Stimulated activated CD8-positive, alpha-beta memory T cell treated with anti-CD3 and anti-CD28 coated beads, Interleukin-12 subunit alpha, Interleukin-12 subunit beta, amount 100 ng/mL, for 1 hour (primary cell): ENCODE measurements around the gene FGFR1OP2.

Source experiments
- DNase-seq: peaks from one replicate; pipeline ENCODE4 v3.0.0-alpha.2; 2020; ENCODE audit warnings: low read depth

Gene FGFR1OP2

DNA sequence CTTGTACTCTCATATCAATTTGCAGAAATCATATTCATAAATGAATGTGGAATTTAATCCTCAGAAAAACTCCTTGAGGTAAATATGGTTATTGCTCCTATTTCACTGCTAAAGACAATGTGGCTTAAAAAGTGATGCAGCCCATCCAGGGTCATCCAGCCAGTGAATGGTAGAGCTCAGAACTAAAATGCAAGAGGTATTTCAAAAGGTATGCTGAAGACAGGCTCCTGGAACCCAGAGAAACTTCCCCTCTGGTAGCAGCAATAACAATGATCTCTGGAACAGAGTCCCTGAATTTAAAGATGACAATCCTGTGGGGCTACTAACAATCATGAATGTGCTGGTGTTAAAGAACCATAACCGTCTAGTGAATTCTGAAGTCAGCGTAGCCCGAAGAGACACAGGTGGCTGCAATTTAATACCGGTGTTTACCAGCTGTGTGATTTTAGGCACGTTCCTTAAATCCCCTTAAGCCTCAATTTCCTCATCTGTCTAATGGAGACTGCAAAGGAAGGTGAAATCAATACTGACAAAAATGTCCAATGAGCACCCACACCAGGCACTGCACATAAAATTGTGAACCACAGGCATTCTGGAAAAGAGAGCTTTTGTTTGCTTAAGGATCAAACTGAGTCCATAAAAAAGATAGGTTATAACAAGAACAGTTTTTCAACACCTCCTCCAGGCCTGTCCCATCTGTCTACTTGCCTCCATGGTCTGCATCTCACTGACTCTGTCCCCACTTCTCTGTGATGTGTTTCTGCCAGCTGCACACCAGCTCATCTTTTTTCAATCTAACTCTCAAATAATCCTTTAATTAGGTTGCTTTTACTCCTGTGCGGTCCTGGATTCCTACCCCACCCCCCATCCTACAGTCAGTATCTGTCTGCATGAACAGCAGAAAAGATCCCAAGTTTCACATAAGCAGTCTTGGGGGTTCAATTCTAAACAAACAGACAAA, 65.4 kb downstream of the FGFR1OP2 start:
- DNase-seq = no peak

DNA sequence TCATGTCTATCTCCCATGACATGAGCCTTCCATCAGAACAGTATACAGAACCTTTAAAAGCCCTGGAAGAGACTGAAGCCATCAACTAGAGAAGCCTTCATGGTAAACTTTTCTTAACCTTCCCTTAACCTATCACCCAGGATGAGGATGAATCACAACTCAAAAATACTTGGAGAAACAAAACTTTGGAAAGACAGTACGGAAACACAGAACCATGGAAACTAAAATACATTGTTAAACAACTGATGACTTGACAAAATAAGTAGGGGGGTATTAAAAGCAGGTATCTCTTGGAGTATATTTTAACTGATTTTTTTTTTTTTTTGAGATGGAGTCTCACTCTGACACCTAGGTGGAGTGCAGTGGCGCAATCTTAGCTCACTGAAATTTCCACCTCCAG, 67.2 kb downstream of the FGFR1OP2 start:
- DNase-seq = no peak

DNA sequence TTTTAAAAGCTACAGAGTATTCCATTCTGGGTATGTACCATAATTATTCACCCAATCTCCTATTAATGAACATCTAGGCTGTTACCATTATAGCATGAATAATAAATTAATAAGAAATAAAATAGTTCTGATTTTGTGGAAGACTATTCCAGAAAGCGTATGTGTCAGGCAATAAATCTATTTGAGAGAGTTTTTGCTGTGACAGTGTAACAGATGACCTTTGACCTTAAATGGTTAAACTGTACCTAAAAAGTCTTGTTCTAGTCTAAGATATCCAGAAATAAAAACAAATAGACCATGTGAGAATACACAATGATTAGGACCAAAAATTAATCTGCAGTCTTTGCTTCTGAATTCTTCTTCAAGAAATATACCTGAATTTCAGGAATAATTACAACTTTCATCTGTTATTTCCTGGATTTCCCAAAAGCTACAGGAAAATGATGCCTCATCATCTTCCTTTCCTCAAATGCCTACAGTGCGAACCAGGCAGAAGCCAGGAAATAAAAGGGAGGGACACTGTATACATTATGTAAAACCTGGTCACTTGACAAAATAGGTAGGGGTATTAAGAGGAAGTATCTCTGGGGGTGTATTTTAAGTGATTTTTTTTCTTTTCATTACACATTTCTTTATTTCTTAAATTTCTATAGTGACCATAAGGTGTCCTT, 68.7 kb downstream of the FGFR1OP2 start:
- no peak for DNase-seq

DNA sequence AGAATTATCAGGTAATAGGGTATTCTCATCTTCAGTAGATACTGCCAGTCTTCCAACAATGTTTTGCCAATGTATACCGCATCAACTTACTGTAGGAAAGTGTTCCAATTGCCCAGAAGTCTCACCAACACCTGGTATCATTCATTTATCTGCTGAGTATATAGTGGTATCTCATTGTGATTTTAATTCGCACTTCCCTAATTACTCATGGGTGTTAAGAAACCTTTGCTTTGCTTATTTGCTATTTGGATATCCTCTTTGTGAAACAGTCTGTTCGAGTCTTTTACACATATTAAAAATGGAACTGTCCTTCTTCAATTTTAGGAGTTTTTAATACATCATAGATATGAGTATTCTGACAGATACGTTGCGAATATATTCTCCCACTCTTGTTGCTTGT, 69.8 kb downstream of the FGFR1OP2 start:
- no peak for DNase-seq

DNA sequence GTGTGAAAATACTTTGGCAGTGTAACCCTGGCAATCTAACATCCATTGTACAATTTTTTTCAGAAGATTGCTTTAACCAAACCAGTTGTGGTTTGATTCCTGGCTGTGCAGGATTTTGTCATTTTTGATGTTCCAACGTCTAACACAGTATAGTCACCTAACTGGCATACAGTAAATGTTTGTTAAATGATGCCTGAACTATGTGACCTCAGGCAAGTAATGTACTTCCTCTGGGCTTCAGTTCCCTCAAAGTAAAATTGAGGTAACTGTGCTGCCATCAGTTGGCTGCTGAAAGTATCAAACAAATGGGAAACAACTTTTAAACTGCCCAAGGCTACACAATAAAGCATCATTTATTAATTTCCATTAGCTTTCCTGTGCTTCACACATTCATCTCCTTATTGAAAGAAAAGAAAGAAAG, 71.6 kb downstream of the FGFR1OP2 start:
- DNase-seq = no peak

DNA sequence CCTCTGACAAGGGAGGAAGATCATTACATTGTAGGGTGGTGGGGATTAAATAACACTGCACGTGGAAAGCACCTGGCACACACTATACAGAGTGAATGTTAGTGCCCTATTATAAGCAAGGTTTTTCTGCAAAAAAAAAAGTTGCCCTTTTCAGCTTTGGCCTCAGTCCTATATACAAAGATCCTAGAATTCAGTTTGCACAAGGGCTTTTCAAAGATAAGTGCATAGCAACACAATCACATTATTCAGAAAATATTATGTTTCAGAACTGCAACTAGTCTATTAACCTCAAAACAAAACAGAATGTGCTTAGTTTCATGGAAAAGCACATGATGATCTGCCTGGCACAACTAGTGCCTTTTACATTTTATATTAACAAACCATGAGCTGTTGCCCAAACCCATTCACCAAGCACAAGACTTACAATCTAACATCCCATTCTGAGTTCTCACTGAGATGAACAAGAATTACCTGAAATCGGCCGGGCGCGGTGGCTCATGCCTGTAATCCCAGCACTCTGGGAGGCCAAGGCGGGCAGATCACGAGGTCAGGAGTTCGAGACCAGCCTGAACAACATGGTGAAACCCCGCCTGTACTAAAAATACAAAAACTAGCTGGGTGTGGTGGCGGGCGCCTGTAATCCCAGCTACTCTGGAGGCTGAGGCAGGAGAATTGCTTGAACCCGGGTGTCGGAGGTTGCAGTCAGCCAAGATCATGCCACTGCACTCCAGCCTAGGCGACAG, 74.1 kb downstream of the FGFR1OP2 start:
- no peak for DNase-seq

DNA sequence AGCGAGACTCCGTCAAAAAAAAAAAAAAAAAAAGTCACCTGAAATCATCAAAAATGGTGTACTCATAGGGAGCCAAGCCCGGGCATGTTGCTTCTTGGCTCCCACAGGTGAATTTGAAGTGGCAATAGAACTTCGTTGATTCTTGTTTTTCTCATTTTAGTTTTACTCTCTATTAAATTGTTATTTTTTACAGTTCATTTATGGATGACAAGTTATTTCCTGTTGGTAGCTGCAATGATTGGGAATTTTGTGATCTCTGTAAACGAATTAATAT, 74.6 kb downstream of the FGFR1OP2 start:
- DNase-seq = no peak

DNA sequence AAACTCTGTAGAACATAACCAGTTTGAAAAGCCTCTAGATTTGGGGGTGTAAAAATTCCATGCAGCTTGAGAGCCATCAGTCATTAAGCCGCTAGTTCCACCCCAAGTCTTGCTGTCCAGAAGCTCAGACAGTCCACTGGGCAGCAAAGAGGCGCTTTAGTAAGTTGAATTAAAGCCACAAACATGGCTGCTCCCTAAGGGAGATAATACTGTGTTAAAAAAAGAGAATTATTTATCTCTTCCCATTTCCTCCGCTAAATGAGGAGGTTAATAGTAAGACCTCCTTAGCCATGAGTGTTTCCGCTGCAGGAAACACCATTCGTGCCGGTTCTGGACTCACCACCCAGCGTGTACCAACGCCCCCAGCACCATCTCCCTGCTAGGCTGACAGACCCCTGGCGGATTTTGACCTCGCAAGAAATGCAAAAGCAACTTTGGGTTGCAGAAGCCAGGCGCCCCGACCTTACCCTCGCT, 75.4 kb downstream of the FGFR1OP2 start:
- DNase-seq = peak; percentile 6

DNA sequence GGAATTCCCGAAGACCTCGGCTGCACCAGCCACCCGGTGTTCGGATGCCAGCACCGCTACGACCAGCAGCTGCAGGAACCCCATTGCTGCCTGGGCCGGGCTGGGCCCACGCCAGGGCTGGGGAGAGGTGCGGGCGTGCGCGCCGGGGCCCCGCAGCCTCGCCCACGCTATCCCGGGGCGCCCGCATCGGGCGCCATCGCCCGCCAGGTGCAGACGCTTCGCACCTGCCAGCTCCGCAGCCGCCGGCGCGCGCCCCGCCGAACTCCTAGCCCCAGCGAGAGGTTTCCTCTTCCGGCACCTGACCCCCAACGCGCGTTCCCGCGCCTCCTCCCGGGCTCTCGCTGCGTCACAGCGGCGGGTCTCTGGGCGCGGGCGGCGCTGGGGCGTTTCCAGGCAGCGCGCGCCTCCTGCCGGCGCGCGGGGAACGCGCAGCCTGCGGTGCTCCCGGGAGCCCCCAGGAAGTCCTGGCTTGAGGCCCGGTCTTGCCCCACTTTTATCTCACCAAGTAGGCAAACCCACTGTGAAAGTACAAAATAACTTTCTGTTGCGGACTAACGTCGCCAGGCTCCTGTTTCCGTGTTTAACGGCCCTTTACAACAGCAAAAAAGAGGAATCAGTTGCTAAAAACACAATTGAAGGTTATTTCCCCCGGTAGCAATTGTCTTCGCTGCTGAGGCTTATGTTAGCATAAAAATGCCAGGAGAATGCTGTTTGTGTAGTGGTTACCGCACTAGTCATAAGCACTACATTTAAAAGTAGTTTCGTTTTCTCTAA, 76.0 kb downstream of the FGFR1OP2 start, which contains the start of gene TM7SF3:
TSS of gene TM7SF3 (minus strand) at position 300 of the 774 bp plus-strand sequence. CDS start at position 84, 216 bp downstream.
- DNase-seq = peak; percentile 90

DNA sequence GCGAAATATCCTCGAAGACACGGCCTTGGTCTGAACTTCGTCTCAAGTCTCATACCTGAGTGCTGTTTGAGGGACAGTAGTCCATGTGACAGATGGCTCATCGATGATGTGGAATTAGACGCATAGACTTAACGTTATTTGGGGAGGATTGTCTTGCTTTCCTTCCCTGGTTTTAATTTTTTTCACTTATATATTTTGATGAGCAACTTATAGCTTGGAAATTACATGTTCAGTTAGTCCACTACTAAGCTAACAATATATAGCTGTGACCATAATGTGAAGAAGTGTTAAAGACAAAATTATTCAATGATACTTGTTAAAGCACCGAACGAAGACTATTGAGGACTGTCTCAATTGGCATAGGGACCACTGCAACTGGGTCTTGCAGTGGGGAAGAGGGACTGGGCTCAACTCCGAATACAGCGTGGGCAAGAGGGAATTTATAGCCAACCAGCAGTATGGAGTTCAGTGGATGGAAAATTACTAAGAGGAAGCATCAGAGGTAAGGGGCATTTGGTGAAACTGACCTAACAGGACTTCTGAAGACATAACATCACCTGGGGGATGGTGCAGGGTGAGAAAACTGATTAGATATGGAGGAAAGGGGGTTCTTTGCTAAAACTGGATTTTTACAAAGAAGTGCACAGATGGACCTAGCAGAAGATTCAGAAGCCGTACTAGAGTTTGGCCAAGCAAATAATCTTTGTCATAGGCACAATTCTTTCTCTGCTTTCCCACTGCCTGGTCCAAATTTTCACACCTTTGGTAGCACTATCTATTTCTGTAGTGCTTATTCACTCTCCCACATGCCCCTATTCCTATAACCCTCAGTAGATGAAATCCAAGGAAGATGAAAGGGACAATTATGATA, 76.8 kb downstream of the FGFR1OP2 start:
- DNase-seq = peak; percentile 11

DNA sequence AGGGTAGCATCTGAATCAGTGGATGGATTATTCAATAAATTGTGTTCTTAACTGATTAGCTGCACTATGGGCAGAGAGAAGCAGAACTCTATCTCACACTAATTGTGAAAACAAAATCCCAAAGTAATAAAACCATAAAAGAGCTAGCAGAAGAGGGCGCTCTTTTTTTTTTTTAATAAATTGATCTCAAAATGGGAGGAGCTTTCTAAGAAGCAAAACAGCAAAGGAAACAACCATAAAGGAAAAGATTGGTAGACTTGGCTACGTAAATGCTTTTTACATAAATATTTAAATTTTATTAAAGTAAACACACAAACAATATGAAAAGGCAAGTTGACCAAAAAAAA, 77.4 kb downstream of the FGFR1OP2 start:
- no peak for DNase-seq
